Colonic mucosa (tissue), 4 donors: Measurements from ENCODE around the gene PTPRE. TPM values are rescaled to one million over a fixed set of nuclear protein-coding genes. Genes with fewer than 3 reads are reported as not detected.

Experiments
- DNase-seq: peaks from one replicate; pipeline ENCODE4 v3.0.0-alpha.2; 2020
- H3K27ac ChIP-seq: fragments of 200-600 bp; one replicate; pipeline ENCODE4 v1.8.0; 2021
- H3K27me3 ChIP-seq: fragments of 200-600 bp; one replicate; pipeline ENCODE4 v1.8.0; 2021
- H3K36me3 ChIP-seq: fragments of 200-600 bp; one replicate; pipeline ENCODE4 v1.8.0; 2021
- H3K4me1 ChIP-seq: fragments of 200-600 bp; one replicate; pipeline ENCODE4 v1.8.0; 2021; ENCODE audit warnings: mild to moderate bottlenecking
- H3K4me3 ChIP-seq: fragments of 200-600 bp; one replicate; pipeline ENCODE4 v1.8.0; 2021
- H3K9ac ChIP-seq, 2 donors: one replicate each; pipeline ENCODE4 v1.7.0; 2013; ENCODE audit warnings: control low read depth in 2 of 2, low read depth in 2 of 2, low read length in 2 of 2
- H3K9me3 ChIP-seq: fragments of 200-600 bp; one replicate; pipeline ENCODE4 v1.8.0; 2021
- CTCF ChIP-seq: fragments of 200-600 bp; IDR thresholded peaks from one replicate; pipeline ENCODE4 v1.8.0; 2022; ENCODE audit warnings: antibody characterized with exemption, mild to moderate bottlenecking
- intact Hi-C: fragments of 100-400 bp; cut with DNase I; formaldehyde crosslinking; loops from one replicate; pipeline ENCODE4 v1.14.1; 2022
- total RNA-seq, 2 donors: library from RNA; stranded (reverse); fragmentation: NEBNext Ultra II Directional in 1 of 2; extraction: Animal tissue kit (Norgen Biotek cat#: 25700) in 1 of 2; gene quantifications; one replicate each; pipeline ENCODE4 v1.2.1, GENCODE V29; 2021
- donor health status: healthy.
- donor health status: DM: no; HTN: no; CAD: no.
- donor health status: DM: no; HTN: no; CAD: no.

The PTPRE gene
- total RNA-seq, 2 donors from 2014 or later, result 15.9 to 18.8 TPM

DNA sequence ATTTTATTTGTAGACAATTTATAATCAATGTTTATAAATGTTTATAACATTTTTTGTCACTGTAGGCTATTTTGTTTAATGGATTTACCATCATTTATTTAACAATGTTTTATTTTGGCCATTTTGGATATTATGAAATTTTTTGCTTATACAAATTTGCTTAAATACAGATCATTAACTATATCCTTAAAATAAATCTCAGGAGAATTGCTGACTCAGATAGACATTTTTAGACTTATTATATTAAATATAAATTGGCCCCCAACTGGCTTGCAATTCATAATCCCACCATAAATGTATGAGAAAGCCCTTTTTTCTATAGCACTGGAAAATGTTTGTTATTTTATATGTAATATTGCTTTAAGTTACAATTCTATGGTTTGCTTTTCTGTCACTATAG, 10.3 kb upstream of the PTPRE start:
- no peaks in the 10 kb centered on the region for H3K36me3 ChIP-seq

GRCh38 chr10:127897177-127897576, 9.7 kb upstream of the PTPRE start:
- H3K36me3 ChIP-seq, result no peaks in the 10 kb centered on the region
- no peaks in the 10 kb centered on the region for H3K9me3 ChIP-seq
- no peak for TF ChIP-seq CTCF
- no peak overlapping the region for H3K9ac ChIP-seq
- H3K4me3 ChIP-seq, result no peak overlapping the region
- no peaks in the 10 kb centered on the region for H3K27me3 ChIP-seq
- no peak for DNase-seq
- intact Hi-C loops, result no loop called here
- H3K27ac ChIP-seq, result no peak overlapping the region
- no peaks in the 10 kb centered on the region for H3K4me1 ChIP-seq

More for the DNA sequence above, 10.3 kb upstream of the PTPRE start:
- Histone ChIP-seq H3K27me3 (no peaks in the 10 kb centered on the region), H3K9me3 (no peaks in the 10 kb centered on the region), H3K4me3 (no peak overlapping the region), H3K27ac (no peak overlapping the region), H3K9ac (no peak overlapping the region), H3K4me1 (no peaks in the 10 kb centered on the region)
- TF ChIP-seq CTCF, result no peak
- DNase-seq, result no peak
- intact Hi-C loops, result no loop called here

DNA sequence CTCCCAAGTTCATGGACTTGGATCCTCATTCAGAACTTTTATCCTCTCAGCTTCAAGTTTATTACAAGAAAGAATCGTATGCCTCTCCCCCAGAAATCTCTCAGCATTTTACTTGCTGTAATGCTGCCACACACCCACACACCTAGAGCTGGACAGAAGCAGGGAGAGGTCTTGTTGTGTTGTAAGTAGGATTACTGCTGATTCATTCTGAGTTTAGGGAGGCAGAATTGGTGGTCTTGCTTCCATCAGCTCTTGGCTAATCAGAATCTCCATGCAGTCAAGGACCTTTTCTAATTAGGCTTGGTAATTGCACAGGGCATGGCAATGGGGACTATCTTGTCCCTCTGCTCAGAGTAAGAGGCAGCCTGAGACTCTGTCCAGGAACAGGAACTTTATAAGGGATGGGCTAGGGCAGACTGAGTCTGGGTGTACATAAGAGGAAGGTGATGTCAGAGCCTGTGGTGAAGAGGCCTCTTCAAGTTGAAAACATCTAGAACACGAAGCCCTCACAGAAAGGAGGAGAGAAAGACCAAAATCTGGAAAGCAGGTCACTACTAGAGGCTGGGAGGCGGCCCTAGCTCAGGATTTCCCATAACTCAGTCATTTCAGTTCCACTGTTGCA, 7.0 kb upstream of the PTPRE start:
- Histone ChIP-seq H3K9ac (peak overlapping the region in 1 of 2 donors; percentile 6), H3K4me1 (no peaks in the 10 kb centered on the region), H3K36me3 (no peaks in the 10 kb centered on the region), H3K4me3 (no peak overlapping the region), H3K9me3 (no peaks in the 10 kb centered on the region), H3K27me3 (no peaks in the 10 kb centered on the region), H3K27ac (peak overlapping the region; percentile 68)
- DNase-seq, result peak; percentile 29
- TF ChIP-seq CTCF, result no peak
- intact Hi-C loops, result no loop called here

DNA sequence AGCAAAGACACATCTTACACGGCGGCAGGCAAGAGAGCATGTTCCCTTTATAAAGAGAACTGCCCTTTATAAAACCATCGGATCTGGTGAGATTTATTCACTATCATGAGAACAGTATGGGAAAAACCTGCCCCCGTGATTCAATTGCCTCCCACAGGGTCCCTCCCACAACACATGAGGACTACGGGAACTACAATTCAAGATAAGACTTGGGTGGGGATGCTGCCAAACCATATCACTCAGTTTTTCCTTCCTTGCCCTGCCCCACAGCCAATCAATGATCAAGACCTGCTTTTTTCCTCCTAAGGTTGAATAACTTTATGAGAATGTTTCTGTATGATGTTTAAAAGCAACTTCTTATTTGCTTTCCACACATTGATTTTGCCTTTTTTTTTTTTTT, 3.1 kb upstream of the PTPRE start:
- Histone ChIP-seq H3K36me3 (no peaks in the 10 kb centered on the region), H3K27ac (peak overlapping the region; percentile 17), H3K4me3 (no peak overlapping the region), H3K4me1 (peaks cover 8% of the 10 kb centered on the region), H3K9ac (no peak overlapping the region), H3K27me3 (no peaks in the 10 kb centered on the region), H3K9me3 (no peaks in the 10 kb centered on the region)
- no peak for TF ChIP-seq CTCF
- intact Hi-C loops, result no loop called here
- DNase-seq, result peak; percentile 73

GRCh38 chr10:127904311-127905000, 2.4 kb upstream of the PTPRE start:
- no peaks in the 10 kb centered on the region for H3K9me3 ChIP-seq
- no peaks in the 10 kb centered on the region for H3K27me3 ChIP-seq
- DNase-seq, result no peak
- peaks cover 8% of the 10 kb centered on the region for H3K4me1 ChIP-seq
- H3K9ac ChIP-seq, result no peak overlapping the region
- H3K36me3 ChIP-seq, result no peaks in the 10 kb centered on the region
- intact Hi-C loops, result no loop called here
- no peak overlapping the region for H3K4me3 ChIP-seq
- H3K27ac ChIP-seq, result peak overlapping the region; percentile 28
- no peak for TF ChIP-seq CTCF
